Stomach (tissue), 4 donors: ENCODE data around the gene MFAP5.
"Not testable (repeated sequence)": the region's sequence is repeated elsewhere in the genome, so short reads cannot be mapped to it uniquely, and the experiment has no call there.

Experiments
- CTCF ChIP-seq, 7 experiments: fragments of 450-650 bp in 4 of 7; fragments of 200-600 bp in 3 of 7; sonication (generic) in 3 of 7; IDR thresholded peaks; one replicate each; pipeline ENCODE4 v1.5.1; 2016 to 2019; ENCODE audit warnings: antibody characterized with exemption in 7 of 7, control low read depth in 2 of 7, mild to moderate bottlenecking in 1 of 7
- POLR2A ChIP-seq, 4 donors: fragments of 450-650 bp; IDR thresholded peaks; one replicate each; pipeline ENCODE4 v1.6.1; 2016; ENCODE audit warnings: antibody characterized with exemption in 4 of 4, control low read depth in 2 of 4, mild to moderate bottlenecking in 1 of 4, moderate library complexity in 1 of 4

DNA sequence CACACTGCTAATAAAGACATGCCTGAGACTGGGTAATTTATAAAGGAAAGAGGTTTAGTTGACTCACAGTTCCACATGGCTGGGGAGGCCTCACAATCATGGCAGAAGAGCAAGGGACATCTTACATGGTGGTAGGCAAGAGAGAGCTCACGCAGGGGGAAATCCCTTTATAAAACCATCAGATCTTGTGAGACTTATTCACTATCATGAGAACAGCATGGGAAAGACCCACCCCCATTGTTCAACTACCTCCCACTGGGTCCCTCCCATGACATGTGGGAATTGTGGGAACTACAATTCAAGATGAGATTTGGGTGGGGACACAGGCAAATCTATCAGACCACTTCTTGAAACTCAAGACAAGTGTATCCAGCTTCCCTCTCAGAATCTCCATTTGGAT is 48.7 kb downstream of the MFAP5 start:
- TF ChIP-seq CTCF, POLR2A (IDR thresholded peaks at IDR 0.05): not testable (repeated sequence)
